ENCODE results near the gene SORCS3. TPM values are rescaled to one million over a fixed set of nuclear protein-coding genes. Genes with fewer than 3 reads are reported as not detected.

Gene SORCS3
- total RNA-seq, 1 donor from 2014 or later, result 0.25 TPM

DNA sequence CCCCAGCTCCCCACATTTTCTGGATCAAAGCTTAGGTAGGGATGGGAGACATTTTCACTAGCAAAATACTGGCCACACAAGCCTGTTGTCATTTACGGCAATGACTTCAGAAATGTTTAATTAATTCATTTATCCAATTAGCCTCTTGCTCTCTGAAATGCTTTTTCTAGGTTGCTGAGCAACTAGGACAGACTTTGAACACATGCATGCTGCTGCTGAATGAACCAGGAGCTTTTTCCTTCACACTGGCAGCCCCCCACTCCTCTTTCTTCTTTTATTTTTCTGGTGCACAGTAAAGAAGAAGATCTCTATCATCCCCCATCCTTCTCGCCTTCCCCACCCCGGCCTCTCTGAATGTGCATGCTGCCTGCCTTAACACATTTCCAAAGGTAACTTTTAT lies 22.5 kb downstream of the SORCS3 start:
- TF ChIP-seq, protein P1, sequence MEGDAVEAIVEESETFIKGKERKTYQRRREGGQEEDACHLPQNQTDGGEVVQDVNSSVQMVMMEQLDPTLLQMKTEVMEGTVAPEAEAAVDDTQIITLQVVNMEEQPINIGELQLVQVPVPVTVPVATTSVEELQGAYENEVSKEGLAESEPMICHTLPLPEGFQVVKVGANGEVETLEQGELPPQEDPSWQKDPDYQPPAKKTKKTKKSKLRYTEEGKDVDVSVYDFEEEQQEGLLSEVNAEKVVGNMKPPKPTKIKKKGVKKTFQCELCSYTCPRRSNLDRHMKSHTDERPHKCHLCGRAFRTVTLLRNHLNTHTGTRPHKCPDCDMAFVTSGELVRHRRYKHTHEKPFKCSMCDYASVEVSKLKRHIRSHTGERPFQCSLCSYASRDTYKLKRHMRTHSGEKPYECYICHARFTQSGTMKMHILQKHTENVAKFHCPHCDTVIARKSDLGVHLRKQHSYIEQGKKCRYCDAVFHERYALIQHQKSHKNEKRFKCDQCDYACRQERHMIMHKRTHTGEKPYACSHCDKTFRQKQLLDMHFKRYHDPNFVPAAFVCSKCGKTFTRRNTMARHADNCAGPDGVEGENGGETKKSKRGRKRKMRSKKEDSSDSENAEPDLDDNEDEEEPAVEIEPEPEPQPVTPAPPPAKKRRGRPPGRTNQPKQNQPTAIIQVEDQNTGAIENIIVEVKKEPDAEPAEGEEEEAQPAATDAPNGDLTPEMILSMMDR (IDR thresholded peaks at IDR 0.05), result no peak
- TF ChIP-seq POLR2A (IDR thresholded peaks at IDR 0.05), result no peak
- TF ChIP-seq POLR2AphosphoS5 (IDR thresholded peaks at IDR 0.05; ENCODE audit: insufficient read depth in 1 of 2, low read depth in 1 of 2), result no peak
- DNase-seq (ENCODE audit: extremely low spot score in 2 of 2), result peak in 1 of 2 donors; percentile 18
- no peak overlapping the region for H3K27ac ChIP-seq
- H3K4me1 ChIP-seq, result no peaks in the 10 kb centered on the region
- no peaks in the 10 kb centered on the region for H3K36me3 ChIP-seq
- H3K9me3 ChIP-seq, result no peaks in the 10 kb centered on the region
- no peaks in the 10 kb centered on the region for H3K27me3 ChIP-seq
- H3K4me3 ChIP-seq, result no peak overlapping the region
- intact Hi-C loops (cut with DNase I), result no loop called here

DNA sequence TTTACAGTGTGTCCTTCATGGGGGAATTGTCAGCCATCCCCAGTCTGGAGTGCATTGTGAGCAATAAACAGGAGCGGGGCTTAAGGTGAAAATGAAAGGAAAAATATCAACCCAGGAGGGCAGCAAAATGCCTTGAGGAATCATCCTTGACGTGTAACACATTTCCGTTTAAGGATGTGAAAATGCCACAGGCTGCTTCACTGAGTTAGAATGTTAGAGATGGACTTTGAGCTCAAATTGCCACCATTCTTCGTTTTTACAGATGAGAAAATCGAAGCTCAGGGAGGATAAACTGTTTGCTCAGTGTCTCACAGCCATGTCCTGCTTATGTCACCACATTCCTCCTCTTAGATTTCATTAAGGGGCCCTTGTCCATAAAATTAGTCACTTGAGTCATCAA lies 23.1 kb downstream of the SORCS3 start:
- no peak overlapping the region for H3K27ac ChIP-seq
- no peaks in the 10 kb centered on the region for H3K36me3 ChIP-seq
- TF ChIP-seq POLR2AphosphoS5 (IDR thresholded peaks at IDR 0.05; ENCODE audit: insufficient read depth in 1 of 2, low read depth in 1 of 2), result no peak
- no peak for TF ChIP-seq POLR2A (IDR thresholded peaks at IDR 0.05)
- TF ChIP-seq, protein P1 (IDR thresholded peaks at IDR 0.05), result no peak
- no peak overlapping the region for H3K4me3 ChIP-seq
- no peaks in the 10 kb centered on the region for H3K9me3 ChIP-seq
- DNase-seq (ENCODE audit: extremely low spot score in 2 of 2), result peak in 1 of 2 donors; percentile 22
- no peaks in the 10 kb centered on the region for H3K4me1 ChIP-seq
- no peaks in the 10 kb centered on the region for H3K27me3 ChIP-seq
- intact Hi-C loops (cut with DNase I), result no loop called here

DNA sequence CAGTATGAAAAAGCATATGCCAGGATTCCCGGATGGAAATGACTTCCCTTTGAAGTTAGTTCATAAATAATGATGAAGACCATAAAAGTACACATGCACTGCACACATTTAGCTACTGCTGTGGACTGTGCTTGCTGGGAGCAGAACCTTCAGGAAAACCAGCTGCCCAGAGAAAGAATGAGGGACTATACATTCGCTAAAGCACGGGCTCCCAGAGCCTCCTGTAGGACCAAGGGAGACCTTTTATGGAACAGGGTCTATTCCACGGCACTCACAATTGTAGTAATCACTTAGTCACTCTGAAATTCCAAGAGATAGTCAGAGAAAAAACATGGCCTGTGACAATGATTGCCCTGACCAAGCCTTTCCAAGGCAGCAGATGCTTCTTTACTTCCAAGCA lies 24.1 kb downstream of the SORCS3 start:
- Histone ChIP-seq H3K4me1 (no peaks in the 10 kb centered on the region), H3K36me3 (no peaks in the 10 kb centered on the region), H3K27ac (no peak overlapping the region), H3K9me3 (no peaks in the 10 kb centered on the region), H3K4me3 (no peak overlapping the region), H3K27me3 (no peaks in the 10 kb centered on the region)
- DNase-seq (ENCODE audit: extremely low spot score in 2 of 2), result peak in 1 of 2 donors; percentile 58
- TF ChIP-seq POLR2AphosphoS5 (IDR thresholded peaks at IDR 0.05; ENCODE audit: insufficient read depth in 1 of 2, low read depth in 1 of 2) (no peak), POLR2A (IDR thresholded peaks at IDR 0.05) (no peak)
- TF ChIP-seq, protein P1 (IDR thresholded peaks at IDR 0.05), result no peak
- intact Hi-C loops (cut with DNase I), result no loop called here

DNA sequence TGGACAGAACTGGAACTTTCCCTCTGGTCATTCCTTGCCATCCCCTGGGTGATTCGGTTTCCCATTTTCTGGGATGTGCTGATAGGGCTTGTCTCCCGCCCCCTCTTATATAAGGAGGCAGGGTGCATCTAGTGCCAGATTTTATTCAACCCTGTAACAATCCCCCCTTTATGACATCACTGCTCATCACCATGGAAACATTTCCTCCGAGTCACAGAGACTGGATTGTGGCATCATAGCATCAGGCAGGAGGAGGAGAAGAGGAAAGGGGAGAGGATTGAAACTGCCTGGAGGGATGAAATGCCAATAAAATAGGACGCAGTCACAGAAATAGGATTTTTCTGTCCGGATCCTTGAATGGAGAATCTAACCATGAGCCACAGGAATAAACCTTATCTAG lies 25.0 kb downstream of the SORCS3 start:
- intact Hi-C loops (cut with DNase I), result no loop called here
- Histone ChIP-seq H3K27me3 (no peaks in the 10 kb centered on the region), H3K4me1 (no peaks in the 10 kb centered on the region), H3K27ac (no peak overlapping the region), H3K36me3 (no peaks in the 10 kb centered on the region), H3K4me3 (no peak overlapping the region), H3K9me3 (no peaks in the 10 kb centered on the region)
- no peak for DNase-seq (ENCODE audit: extremely low spot score in 2 of 2)
- TF ChIP-seq POLR2A (IDR thresholded peaks at IDR 0.05) (no peak), POLR2AphosphoS5 (IDR thresholded peaks at IDR 0.05; ENCODE audit: insufficient read depth in 1 of 2, low read depth in 1 of 2) (no peak)
- TF ChIP-seq, protein P1 (IDR thresholded peaks at IDR 0.05), result no peak

DNA sequence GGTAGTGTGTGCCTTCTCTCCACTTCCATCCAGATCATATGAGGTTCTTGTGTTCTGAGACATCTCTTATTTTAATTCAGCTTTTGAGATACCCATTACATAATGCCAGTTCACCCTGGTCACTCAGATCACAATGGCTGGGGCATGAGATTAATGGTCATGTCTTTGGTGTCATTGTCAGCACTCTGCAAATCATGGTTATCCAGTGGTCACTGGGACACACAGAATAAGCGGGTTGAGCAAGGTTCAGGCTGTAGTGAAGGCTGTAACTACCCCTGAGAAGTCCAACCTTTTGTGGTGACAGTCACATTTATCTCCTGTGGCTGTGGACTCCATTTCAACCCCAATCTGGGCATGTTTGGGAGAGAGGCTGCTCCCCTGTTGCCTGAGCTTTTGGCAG lies 35.8 kb downstream of the SORCS3 start:
- TF ChIP-seq, protein P1 (IDR thresholded peaks at IDR 0.05), result no peak
- TF ChIP-seq POLR2AphosphoS5 (IDR thresholded peaks at IDR 0.05; ENCODE audit: insufficient read depth in 1 of 2, low read depth in 1 of 2), result no peak
- TF ChIP-seq POLR2A (IDR thresholded peaks at IDR 0.05), result no peak
- Histone ChIP-seq H3K4me1 (peaks cover 5% of the 10 kb centered on the region), H3K27ac (no peak overlapping the region), H3K36me3 (no peaks in the 10 kb centered on the region), H3K4me3 (no peak overlapping the region), H3K27me3 (no peaks in the 10 kb centered on the region), H3K9me3 (peaks cover 3% of the 10 kb centered on the region)
- DNase-seq (ENCODE audit: extremely low spot score in 2 of 2), result no peak
- intact Hi-C loops (cut with DNase I), result no loop called here
